GM23338 (cell line): ENCODE results near the gene DIDO1.

ENCODE experiments used
- CREB1 ChIP-seq: fragments of 250-450 bp; sonication (Bioruptor Pico); IDR thresholded peaks from 2 replicates; pipeline ENCODE4 v1.5.0; 2020; ENCODE audit warnings: low read depth, mild to moderate bottlenecking, moderate library complexity
- CTCF ChIP-seq, 2 experiments: fragments of 200-600 bp in 1 of 2; sonication (generic) in 1 of 2; conservative IDR thresholded peaks; 2 replicates each; pipeline versions ENCODE4 v1.5.1 to v1.6.1; 2016 to 2017; ENCODE audit warnings: antibody characterized with exemption in 2 of 2, low read depth in 2 of 2, mild to moderate bottlenecking in 2 of 2, moderate library complexity in 1 of 2
- ETS1 ChIP-seq: IDR thresholded peaks from 2 replicates; pipeline ENCODE4 v1.6.1; 2016; ENCODE audit warnings: antibody characterized with exemption
- EZH2 ChIP-seq: fragments of 200-600 bp; sonication (generic); IDR thresholded peaks from one replicate; pipeline ENCODE4 v1.8.0; 2017; ENCODE audit warnings: antibody characterized with exemption, mild to moderate bottlenecking, low read depth; ENCODE audit not compliant: unreplicated experiment
- EZH2phosphoT487 ChIP-seq: fragments of 200-600 bp; sonication (generic); IDR thresholded peaks from one replicate; pipeline ENCODE4 v1.8.1; 2018; ENCODE audit warnings: antibody characterized with exemption; ENCODE audit not compliant: unreplicated experiment
- JUNB ChIP-seq: IDR thresholded peaks from one replicate; pipeline ENCODE4 v1.6.1; 2016; ENCODE audit warnings: antibody characterized with exemption; ENCODE audit not compliant: unreplicated experiment
- NANOG ChIP-seq: IDR thresholded peaks from 2 replicates; pipeline ENCODE4 v1.6.1; 2016; ENCODE audit warnings: antibody characterized with exemption, borderline replicate concordance
- POLR2AphosphoS5 ChIP-seq: IDR thresholded peaks from 2 replicates; pipeline ENCODE4 v1.6.1; 2016; ENCODE audit warnings: antibody characterized with exemption, low read depth
- REST ChIP-seq: IDR thresholded peaks from one replicate; pipeline ENCODE4 v1.6.1; 2018; ENCODE audit warnings: antibody characterized with exemption; ENCODE audit not compliant: unreplicated experiment
- STAT1 ChIP-seq: IDR thresholded peaks from one replicate; pipeline ENCODE4 v1.6.1; 2016; ENCODE audit warnings: antibody characterized with exemption; ENCODE audit not compliant: unreplicated experiment
- ZNF114 ChIP-seq: fragments of 250-450 bp; sonication (Bioruptor Pico); IDR thresholded peaks from 2 replicates; pipeline ENCODE4 v1.5.0; 2020; ENCODE audit warnings: mild to moderate bottlenecking, moderate library complexity

GRCh38 chr20:62914970-62915457 lies 11.3 kb downstream of the DIDO1 start:
- TF ChIP-seq CTCF (conservative IDR thresholded peaks at IDR 0.05; ENCODE audit: low read depth in 2 of 2) (no peak), POLR2AphosphoS5 (no peak), EZH2 (no peak), REST (no peak), CREB1 (CRISPR knock-in tag) (no peak), NANOG (no peak), JUNB (no peak), EZH2phosphoT487 (no peak), ETS1 (no peak), STAT1 (no peak), ZNF114 (CRISPR knock-in tag) (no peak)
